T-helper 2 cell treated with Interferon-gamma antibody and Interleukin-4, amounts not matched to agents 5 μg/mL and 100 μg/mL, for 36 hours (primary cell): ENCODE measurements around the gene EPSTI1.
"Not testable (repeated sequence)": the region's sequence is repeated elsewhere in the genome, so short reads cannot be mapped to it uniquely, and the experiment has no call there.

Experiments
- DNase-seq: peaks from one replicate; pipeline ENCODE4 v3.0.0; 2021; ENCODE audit warnings: low spot score
- H3K27ac Mint-ChIP-seq: one replicate; pipeline ENCODE4 v1.8.0; 2021; ENCODE audit warnings: mild to moderate bottlenecking, mixed read lengths
- H3K27me3 Mint-ChIP-seq: one replicate; pipeline ENCODE4 v1.8.0; 2021; ENCODE audit warnings: low read depth, mixed read lengths
- H3K36me3 Mint-ChIP-seq: one replicate; pipeline ENCODE4 v1.8.0; 2021; ENCODE audit warnings: low read depth, mixed read lengths
- H3K4me1 Mint-ChIP-seq: one replicate; pipeline ENCODE4 v1.8.0; 2021; ENCODE audit warnings: low read depth, mixed read lengths
- H3K4me3 Mint-ChIP-seq: one replicate; pipeline ENCODE4 v1.8.0; 2022; ENCODE audit warnings: mild to moderate bottlenecking, moderate library complexity, mixed read lengths
- H3K9me3 Mint-ChIP-seq: one replicate; pipeline ENCODE4 v1.8.0; 2021; ENCODE audit warnings: mixed read lengths

EPSTI1 gene

GRCh38 chr13:42996584-42996983, 4.5 kb upstream of the EPSTI1 start:
- Mint-ChIP-seq H3K36me3 (peaks cover 4% of the 10 kb centered on the region), H3K27ac (peak overlapping the region; percentile 64), H3K4me1 (peaks cover 44% of the 10 kb centered on the region), H3K9me3 (no peaks in the 10 kb centered on the region), H3K4me3 (peak overlapping the region; percentile 7), H3K27me3 (no peaks in the 10 kb centered on the region)
- no peak for DNase-seq

- Mint-ChIP-seq H3K27ac (no peak overlapping the region), H3K4me1 (peaks cover 46% of the 10 kb centered on the region), H3K36me3 (peaks cover 15% of the 10 kb centered on the region), H3K9me3 (no peaks in the 10 kb centered on the region), H3K4me3 (no peak overlapping the region), H3K27me3 (no peaks in the 10 kb centered on the region)
- no peak for DNase-seq
These were observed 2.8 kb upstream of the EPSTI1 start for GRCh38 chr13:42994878-42995277.

DNA sequence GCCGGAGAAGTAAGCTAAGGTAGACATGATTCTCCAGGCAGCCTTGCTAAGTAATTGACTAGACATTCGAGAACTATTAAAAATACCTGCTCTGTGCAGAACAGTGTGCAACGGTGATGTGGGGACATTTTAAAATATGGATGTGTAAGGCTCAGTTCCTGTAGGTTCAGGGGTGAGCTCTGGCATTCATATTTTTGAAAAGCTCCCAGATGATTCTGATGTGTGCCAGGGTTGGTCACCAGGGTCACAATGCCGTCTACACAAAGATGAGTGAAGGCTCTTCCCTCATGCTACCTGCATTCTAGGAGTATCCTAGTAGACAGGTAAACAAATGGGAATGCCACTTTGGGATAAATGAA, 702 bp upstream of the EPSTI1 start:
- Mint-ChIP-seq H3K27ac (peak overlapping the region; percentile 97), H3K27me3 (no peaks in the 10 kb centered on the region)

DNA sequence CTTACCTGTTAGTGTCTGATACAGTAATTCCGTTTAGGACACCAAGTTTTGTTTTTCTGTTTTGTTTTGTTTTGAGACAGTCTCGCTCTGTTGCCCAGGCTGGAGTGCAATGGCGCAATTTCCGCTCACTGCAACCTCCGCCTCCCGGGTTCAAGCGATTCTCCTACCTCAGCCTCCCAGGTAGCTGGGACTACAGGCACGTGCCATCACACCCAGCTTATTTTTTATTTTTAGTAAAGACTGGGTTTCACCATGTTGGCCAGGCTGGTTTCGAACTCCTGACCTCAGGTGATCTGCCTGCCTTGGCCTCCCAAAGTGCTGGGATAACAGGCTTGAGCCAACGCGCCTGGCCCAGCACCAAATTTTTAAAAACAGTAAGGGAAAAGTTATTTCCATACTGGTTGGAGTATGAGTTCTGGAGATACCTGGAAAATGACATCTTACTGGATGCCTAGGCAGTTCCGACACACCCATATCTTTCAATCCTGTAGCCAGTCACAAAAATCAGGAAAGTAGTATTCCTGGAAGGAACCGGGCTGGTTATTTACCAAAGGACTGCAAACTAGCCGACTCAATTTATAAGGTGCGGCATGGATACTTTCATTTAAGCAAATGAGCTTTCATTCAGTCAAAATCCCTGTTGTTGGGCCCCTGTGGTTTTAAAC, 676 bp downstream of the EPSTI1 start:
- H3K4me1 Mint-ChIP-seq, result peaks cover 46% of the 10 kb centered on the region

More for the DNA sequence above, 702 bp upstream of the EPSTI1 start:
- H3K4me1 Mint-ChIP-seq, result peaks cover 51% of the 10 kb centered on the region
- H3K4me3 Mint-ChIP-seq, result peak overlapping the region; percentile 96
- H3K9me3 Mint-ChIP-seq, result no peaks in the 10 kb centered on the region
- peaks cover 20% of the 10 kb centered on the region for H3K36me3 Mint-ChIP-seq
- DNase-seq, result no peak

GRCh38 chr13:42990291-42991232, 1.5 kb downstream of the EPSTI1 start:
- Mint-ChIP-seq H3K4me1 (peaks cover 45% of the 10 kb centered on the region), H3K27ac (peak overlapping the region; percentile 97), H3K4me3 (peak overlapping the region; percentile 96), H3K9me3 (no peaks in the 10 kb centered on the region), H3K27me3 (no peaks in the 10 kb centered on the region), H3K36me3 (peaks cover 29% of the 10 kb centered on the region)
- DNase-seq, result no peak

More for the DNA sequence above, 676 bp downstream of the EPSTI1 start:
- H3K9me3 Mint-ChIP-seq, H3K27me3 Mint-ChIP-seq, DNase-seq: not testable (repeated sequence)
- peak overlapping the region; percentile 97 for H3K27ac Mint-ChIP-seq
- peak overlapping the region; percentile 96 for H3K4me3 Mint-ChIP-seq
- peaks cover 24% of the 10 kb centered on the region for H3K36me3 Mint-ChIP-seq

- Mint-ChIP-seq H3K27me3 (no peaks in the 10 kb centered on the region), H3K4me1 (peaks cover 38% of the 10 kb centered on the region), H3K9me3 (no peaks in the 10 kb centered on the region), H3K36me3 (peaks cover 48% of the 10 kb centered on the region), H3K4me3 (no peak overlapping the region), H3K27ac (no peak overlapping the region)
- no peak for DNase-seq
These were observed 5.9 kb downstream of the EPSTI1 start for GRCh38 chr13:42986176-42986574.

- no peaks in the 10 kb centered on the region for H3K27me3 Mint-ChIP-seq
- no peak for DNase-seq
- H3K27ac Mint-ChIP-seq, result no peak overlapping the region
- no peaks in the 10 kb centered on the region for H3K9me3 Mint-ChIP-seq
- peaks cover 47% of the 10 kb centered on the region for H3K36me3 Mint-ChIP-seq
- H3K4me1 Mint-ChIP-seq, result peaks cover 40% of the 10 kb centered on the region
- no peak overlapping the region for H3K4me3 Mint-ChIP-seq
These were observed 6.5 kb downstream of the EPSTI1 start for GRCh38 chr13:42985312-42986175.

- Mint-ChIP-seq H3K36me3 (peaks cover 47% of the 10 kb centered on the region), H3K27ac (no peak overlapping the region), H3K27me3 (no peaks in the 10 kb centered on the region), H3K4me1 (peaks cover 36% of the 10 kb centered on the region), H3K9me3 (peaks cover 7% of the 10 kb centered on the region), H3K4me3 (no peak overlapping the region)
- DNase-seq, result no peak
These were observed 7.3 kb downstream of the EPSTI1 start for GRCh38 chr13:42984691-42985090.

DNA sequence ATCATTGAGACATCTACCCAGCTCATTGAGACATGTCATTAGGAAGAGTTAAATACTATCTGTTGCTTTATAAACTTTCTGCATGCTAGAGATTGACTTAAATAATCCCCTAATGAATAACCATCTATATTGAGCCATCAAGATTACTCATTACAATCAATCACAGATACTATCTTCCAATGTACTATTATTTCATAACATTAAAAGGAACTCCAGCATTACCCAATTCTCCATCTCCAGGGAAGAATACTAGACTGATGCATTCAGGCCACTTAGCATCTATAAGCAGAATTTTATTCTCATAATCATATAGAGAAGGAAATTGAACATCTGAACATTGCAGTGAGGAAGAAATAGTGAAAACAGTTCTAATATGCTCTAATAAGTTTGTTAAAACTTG, 8.0 kb downstream of the EPSTI1 start:
- Mint-ChIP-seq H3K27ac (no peak overlapping the region), H3K9me3 (peaks cover 8% of the 10 kb centered on the region), H3K36me3 (peaks cover 44% of the 10 kb centered on the region), H3K4me3 (no peak overlapping the region), H3K27me3 (no peaks in the 10 kb centered on the region), H3K4me1 (peaks cover 34% of the 10 kb centered on the region)
- no peak for DNase-seq

DNA sequence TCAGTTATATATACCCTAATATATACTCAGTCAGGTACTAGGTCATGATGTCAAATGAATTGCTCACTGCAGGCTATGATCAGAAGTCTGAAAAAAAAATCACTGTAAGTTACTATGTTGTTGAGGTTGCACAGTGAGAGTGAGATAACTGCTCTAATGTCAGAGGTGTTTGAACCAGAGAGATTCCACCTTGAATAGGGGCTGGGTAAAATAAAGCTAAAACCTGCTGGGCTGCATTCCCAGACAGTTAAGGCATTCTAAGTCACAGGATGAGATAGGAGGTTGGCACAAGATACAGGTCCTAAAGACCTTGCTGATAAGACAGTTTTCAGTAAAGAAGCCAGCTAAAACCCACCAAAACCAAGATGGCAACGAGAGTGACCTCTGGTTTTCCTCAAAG, 10.2 kb downstream of the EPSTI1 start:
- no peak for DNase-seq
- H3K4me1 Mint-ChIP-seq, result peaks cover 30% of the 10 kb centered on the region
- H3K4me3 Mint-ChIP-seq, result no peak overlapping the region
- H3K27ac Mint-ChIP-seq, result no peak overlapping the region
- peaks cover 47% of the 10 kb centered on the region for H3K36me3 Mint-ChIP-seq
- H3K27me3 Mint-ChIP-seq, result no peaks in the 10 kb centered on the region
- peaks cover 8% of the 10 kb centered on the region for H3K9me3 Mint-ChIP-seq

- H3K9me3 Mint-ChIP-seq, result peaks cover 8% of the 10 kb centered on the region
- H3K36me3 Mint-ChIP-seq, result peaks cover 47% of the 10 kb centered on the region
- H3K27me3 Mint-ChIP-seq, result no peaks in the 10 kb centered on the region
- H3K4me1 Mint-ChIP-seq, result peaks cover 30% of the 10 kb centered on the region
- H3K27ac Mint-ChIP-seq, result no peak overlapping the region
- no peak for DNase-seq
- H3K4me3 Mint-ChIP-seq, result no peak overlapping the region
These were observed 10.7 kb downstream of the EPSTI1 start for GRCh38 chr13:42981317-42981716.

DNA sequence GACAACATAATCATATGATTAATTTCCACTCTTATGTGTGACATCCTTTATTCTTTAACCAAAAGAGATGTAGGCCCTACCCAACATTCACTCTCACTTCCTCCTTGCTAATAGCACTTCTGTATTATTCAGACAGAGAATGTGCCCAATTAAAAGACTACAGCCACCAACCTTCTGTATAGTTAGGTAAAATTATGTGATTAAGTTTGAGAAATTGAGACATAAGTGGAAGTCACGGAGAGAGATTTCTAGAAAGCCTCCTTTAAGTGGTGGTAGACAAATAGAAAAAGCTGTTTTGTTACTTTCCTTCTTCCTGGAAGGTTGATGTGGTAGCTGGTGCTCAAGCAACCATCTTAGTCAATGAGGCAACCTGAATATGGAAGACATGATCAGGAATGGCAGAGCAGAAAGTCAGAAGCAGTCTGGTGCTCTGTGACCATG, 14.8 kb downstream of the EPSTI1 start:
- no peak for DNase-seq
- Mint-ChIP-seq H3K4me3 (no peak overlapping the region), H3K27me3 (no peaks in the 10 kb centered on the region), H3K27ac (no peak overlapping the region), H3K9me3 (peaks cover 8% of the 10 kb centered on the region), H3K4me1 (peaks cover 10% of the 10 kb centered on the region), H3K36me3 (peaks cover 38% of the 10 kb centered on the region)

- no peak overlapping the region for H3K27ac Mint-ChIP-seq
These were observed 16.0 kb downstream of the EPSTI1 start for GRCh38 chr13:42976066-42976465.

More at GRCh38 chr13:42976066-42976465, 16.0 kb downstream of the EPSTI1 start:
- Mint-ChIP-seq H3K27me3 (no peaks in the 10 kb centered on the region), H3K4me3 (no peak overlapping the region), H3K4me1 (peaks cover 7% of the 10 kb centered on the region), H3K9me3 (peaks cover 8% of the 10 kb centered on the region), H3K36me3 (peaks cover 33% of the 10 kb centered on the region)
- no peak for DNase-seq
